ENCODE data around the gene MARVELD1. TPM values are rescaled to one million over a fixed set of nuclear protein-coding genes. Genes with fewer than 3 reads are reported as not detected.
A peak's percentile ranks its signal among the peaks of the same experiment; 100 is the strongest.

MARVELD1 gene
- total and polyA plus RNA-seq, 11 donors, result 3.0 to 17.2 (median 6.8) TPM

DNA sequence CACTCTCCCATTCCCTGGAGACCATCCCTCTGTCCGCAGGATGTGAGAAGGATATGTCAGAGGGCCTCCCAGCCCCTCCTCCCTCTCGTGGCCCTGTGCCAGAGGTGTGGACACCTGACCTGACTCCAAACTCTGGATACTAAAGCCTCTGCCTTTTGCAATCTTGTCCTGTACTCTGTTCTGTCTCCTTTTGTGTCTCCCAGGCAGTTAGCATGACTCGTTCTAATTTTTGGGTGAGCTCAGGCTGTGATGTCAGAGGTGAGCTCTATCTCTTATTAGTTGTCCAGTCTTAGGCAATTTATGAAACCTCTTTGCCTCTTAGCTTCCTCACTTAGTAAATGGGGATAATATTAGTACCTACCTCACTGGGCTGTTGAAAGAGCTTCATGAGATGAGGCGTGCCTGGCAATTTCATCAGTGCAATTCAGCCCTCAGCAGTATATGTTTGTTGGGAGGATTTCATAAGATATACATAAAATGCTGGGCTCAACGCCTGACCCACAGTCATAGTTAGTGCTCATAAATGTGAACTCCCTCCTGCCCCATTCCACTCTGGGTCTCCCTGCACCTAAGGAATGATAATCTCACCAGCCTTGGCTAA is 10.9 kb downstream of the MARVELD1 start:
- H3K9me3 ChIP-seq, result no peaks in the 10 kb centered on the region
- peak in 2 of 4 donors; percentile 20 to 36 for ATAC-seq
- no peak for TF ChIP-seq POLR2A (IDR thresholded peaks at IDR 0.05)
- no peak overlapping the region for H3K4me3 ChIP-seq
- no peak overlapping the region for H3K27ac ChIP-seq
- WGBS, 4 donors, result 66 to 71% (median 69%) methylated on average over 5 of the region's 5 CpGs
- H3K27me3 ChIP-seq, result no peaks in the 10 kb centered on the region
- no peaks in the 10 kb centered on the region for H3K36me3 ChIP-seq
- intact Hi-C loops (cut with DNase I), result no loop called here
- peaks cover 0 to 8% (median under 1%) of the 10 kb centered on the region in 12 donors for H3K4me1 ChIP-seq
- DNase-seq, result no peak

DNA sequence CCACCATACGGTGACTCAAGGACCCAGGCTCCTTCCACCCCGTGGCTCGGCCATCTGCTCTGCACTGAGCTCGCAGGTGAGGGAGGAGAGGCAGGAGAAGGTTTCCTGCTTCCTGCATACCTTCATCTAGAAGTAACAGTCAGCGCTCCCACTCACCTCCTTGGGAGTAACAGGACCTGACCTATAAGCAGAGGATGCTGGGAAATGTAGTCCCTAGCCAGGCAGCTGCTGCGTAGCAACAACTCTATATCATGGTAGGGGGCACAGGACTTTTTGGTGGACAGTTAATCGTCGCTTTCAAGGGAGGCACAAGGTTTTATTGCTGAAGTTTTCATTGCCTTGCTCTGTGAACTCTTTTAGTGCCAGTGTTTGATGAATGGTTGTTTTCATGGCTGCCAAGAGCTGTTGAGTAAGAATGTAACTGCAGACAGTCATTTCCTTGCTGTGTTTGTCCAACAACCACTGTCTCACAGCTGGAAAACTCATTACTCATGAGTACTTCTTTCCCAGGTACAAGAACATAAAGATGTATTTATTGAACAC is 13.2 kb downstream of the MARVELD1 start:
- Histone ChIP-seq H3K4me1 (peaks cover 0 to 8% (median 0%) of the 10 kb centered on the region in 12 donors), H3K27me3 (no peaks in the 10 kb centered on the region), H3K27ac (peak overlapping the region in 6 of 12 donors; percentile 5 to 67 (median 50)), H3K36me3 (no peaks in the 10 kb centered on the region), H3K4me3 (peak overlapping the region in 5 of 12 donors; percentile 1 to 35 (median 12)), H3K9me3 (no peaks in the 10 kb centered on the region)
- TF ChIP-seq, protein P1, sequence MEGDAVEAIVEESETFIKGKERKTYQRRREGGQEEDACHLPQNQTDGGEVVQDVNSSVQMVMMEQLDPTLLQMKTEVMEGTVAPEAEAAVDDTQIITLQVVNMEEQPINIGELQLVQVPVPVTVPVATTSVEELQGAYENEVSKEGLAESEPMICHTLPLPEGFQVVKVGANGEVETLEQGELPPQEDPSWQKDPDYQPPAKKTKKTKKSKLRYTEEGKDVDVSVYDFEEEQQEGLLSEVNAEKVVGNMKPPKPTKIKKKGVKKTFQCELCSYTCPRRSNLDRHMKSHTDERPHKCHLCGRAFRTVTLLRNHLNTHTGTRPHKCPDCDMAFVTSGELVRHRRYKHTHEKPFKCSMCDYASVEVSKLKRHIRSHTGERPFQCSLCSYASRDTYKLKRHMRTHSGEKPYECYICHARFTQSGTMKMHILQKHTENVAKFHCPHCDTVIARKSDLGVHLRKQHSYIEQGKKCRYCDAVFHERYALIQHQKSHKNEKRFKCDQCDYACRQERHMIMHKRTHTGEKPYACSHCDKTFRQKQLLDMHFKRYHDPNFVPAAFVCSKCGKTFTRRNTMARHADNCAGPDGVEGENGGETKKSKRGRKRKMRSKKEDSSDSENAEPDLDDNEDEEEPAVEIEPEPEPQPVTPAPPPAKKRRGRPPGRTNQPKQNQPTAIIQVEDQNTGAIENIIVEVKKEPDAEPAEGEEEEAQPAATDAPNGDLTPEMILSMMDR (IDR thresholded peaks at IDR 0.05), result no peak
- no peak for TF ChIP-seq POLR2A (IDR thresholded peaks at IDR 0.05)
- DNase-seq (no peak), ATAC-seq (peak in 3 of 4 donors; percentile 54 to 67 (median 54))
- intact Hi-C loops (cut with DNase I), result no loop called here
- 35 to 51% (median 36%) methylated on average over 8 of the region's 8 CpGs for WGBS, 4 donors

DNA sequence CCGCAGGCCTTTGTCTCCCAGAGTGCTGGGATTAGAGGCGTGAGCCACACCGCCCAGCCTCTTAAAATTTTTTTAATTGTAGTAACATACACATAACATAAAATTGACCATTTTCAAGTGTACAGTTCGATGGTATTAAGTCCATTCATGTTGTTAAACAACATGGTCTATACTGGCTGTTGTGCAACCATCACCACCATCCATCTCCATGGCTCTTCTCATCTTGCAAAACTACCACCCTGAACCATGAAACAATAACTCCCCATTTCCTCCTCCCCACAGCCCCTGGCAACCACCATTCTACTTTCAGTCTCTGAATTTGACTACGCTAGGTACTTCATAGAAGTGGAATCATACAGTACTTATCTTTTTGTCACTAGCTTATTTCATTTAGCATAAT is 15.5 kb downstream of the MARVELD1 start:
- no peak overlapping the region for H3K4me3 ChIP-seq
- intact Hi-C loops (cut with DNase I), result no loop called here
- no peak overlapping the region for H3K27ac ChIP-seq
- ATAC-seq (no peak), DNase-seq (no peak)
- peaks cover 0 to 8% (median 0%) of the 10 kb centered on the region in 12 donors for H3K4me1 ChIP-seq
- no peaks in the 10 kb centered on the region for H3K27me3 ChIP-seq
- TF ChIP-seq, protein P1 (IDR thresholded peaks at IDR 0.05), result no peak
- TF ChIP-seq POLR2A (IDR thresholded peaks at IDR 0.05), result no peak
- H3K36me3 ChIP-seq, result no peaks in the 10 kb centered on the region
- 89 to 97% (median 97%) methylated on average over 5 of the region's 5 CpGs for WGBS, 4 donors
- H3K9me3 ChIP-seq, result no peaks in the 10 kb centered on the region

DNA sequence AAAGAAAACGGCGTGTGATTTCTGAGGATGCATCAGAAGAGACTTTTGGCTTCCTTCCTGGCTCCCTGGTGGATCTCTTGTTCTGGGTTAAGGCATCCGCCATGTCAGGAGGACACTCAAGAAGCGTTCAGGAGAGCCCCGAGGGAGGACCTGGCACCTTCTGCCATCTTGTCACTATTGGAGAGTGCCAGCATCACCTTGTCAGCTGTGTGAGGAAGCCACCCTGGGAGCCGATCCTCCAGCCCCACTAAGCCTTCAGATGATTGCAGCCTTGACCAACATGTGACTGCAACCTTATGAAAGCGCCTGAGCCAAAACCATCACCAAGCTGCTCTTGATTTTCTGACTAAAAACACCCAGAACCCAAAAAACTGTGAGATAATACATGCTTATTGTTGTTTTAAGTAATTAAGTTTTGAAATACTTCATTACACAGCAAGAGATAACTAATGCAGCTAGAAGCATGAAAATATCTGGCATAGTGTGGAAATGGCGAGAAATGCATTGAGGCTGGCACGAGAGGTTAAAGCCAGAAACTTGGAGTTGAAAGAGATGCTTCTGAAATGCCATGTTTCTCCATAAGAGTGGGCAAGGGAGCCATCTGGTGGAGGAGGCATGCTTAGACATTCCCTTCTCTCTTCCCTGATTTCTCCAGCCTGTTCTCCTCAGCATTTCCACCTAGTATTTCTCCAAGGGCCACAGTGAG is 18.0 kb downstream of the MARVELD1 start:
- TF ChIP-seq, protein P1 (IDR thresholded peaks at IDR 0.05), result peak; percentile 67 to 92 (median 82)
- no peak for TF ChIP-seq POLR2A (IDR thresholded peaks at IDR 0.05)
- H3K9me3 ChIP-seq, result no peaks in the 10 kb centered on the region
- H3K27ac ChIP-seq, result no peak overlapping the region
- no peaks in the 10 kb centered on the region for H3K36me3 ChIP-seq
- 56 to 66% (median 62%) methylated on average over 9 of the region's 9 CpGs for WGBS, 4 donors
- H3K4me3 ChIP-seq, result no peak overlapping the region
- intact Hi-C loops (cut with DNase I), result loop anchor here (1.0 to 10.0 kb wide), 10 partner anchors 17 to 327 kb away; partner anchors contain the start of genes ANKRD2 (in 1 of the 10) and RRP12 (in 1 of the 10)
- peaks cover 0 to 9% (median under 1%) of the 10 kb centered on the region in 12 donors for H3K4me1 ChIP-seq
- peak in 3 of 5 donors; percentile 64 to 75 (median 72) for DNase-seq
- H3K27me3 ChIP-seq, result no peaks in the 10 kb centered on the region
- peak in 3 of 4 donors; percentile 74 to 81 (median 74) for ATAC-seq

Data from heart left ventricle (tissue), 16 donors.